D341Med (cell line): ENCODE data around the gene FAF2.
A peak's percentile ranks its signal among the peaks of the same experiment; 100 is the strongest.
"Not testable (repeated sequence)": the region's sequence is repeated elsewhere in the genome, so short reads cannot be mapped to it uniquely, and the experiment has no call there.

Source experiments
- DNase-seq: peaks from one replicate; pipeline ENCODE4 v3.0.0; 2012; ENCODE audit warnings: low spot score

FAF2 gene

DNA sequence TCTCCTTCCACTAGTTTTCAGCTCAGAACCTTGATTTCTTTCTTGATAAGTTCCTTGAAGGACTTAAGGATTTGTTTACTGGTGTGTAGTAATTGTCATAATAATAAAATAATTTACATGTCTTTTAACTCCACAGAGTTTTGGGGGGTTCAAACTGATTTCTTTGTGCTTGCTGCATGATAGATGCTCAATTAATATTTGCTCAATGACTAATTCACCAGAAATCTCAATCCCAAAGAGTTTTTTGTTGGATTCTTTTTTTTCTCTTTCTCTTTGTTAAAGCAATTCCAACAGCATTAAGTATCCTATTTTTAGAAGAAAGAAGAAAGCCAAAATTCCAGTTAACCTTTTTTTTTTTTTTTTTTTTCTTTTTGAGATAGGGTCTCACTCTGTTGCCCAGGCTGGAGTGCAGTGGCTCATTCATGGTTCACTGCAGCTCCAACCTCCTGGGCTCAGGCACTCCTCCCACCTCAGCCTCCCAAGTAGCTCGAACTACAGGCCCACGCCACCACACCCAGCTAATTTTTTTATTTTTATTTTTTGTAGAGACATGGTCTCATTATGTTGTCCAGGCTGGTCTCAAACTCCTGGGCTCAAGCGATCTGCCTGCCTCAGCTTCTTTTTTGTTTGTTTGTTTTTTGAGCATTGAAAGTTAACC, 10.8 kb downstream of the FAF2 start:
- no peak for DNase-seq

DNA sequence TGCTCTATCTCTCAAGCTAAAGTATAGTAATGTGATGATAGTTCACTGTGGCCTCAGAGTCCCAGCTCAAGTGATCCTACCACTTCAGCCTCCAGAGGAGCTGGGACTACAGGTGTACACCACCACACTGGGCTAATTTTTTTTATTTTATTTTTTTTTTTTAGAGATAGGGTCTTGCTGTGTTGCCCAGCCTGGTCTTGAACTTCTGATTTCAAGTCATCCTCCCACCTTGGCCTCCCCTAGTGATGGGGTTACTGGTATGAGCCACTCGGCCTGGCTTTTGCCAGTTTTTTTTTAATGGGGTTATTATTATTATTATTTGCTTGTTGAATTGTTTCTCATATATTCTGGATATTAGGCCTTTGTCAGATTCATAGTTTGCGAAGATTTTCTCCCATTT, 13.2 kb downstream of the FAF2 start:
- DNase-seq, result no peak

GRCh38 chr5:176463113-176463764, 15.1 kb downstream of the FAF2 start:
- DNase-seq, result no peak

DNA sequence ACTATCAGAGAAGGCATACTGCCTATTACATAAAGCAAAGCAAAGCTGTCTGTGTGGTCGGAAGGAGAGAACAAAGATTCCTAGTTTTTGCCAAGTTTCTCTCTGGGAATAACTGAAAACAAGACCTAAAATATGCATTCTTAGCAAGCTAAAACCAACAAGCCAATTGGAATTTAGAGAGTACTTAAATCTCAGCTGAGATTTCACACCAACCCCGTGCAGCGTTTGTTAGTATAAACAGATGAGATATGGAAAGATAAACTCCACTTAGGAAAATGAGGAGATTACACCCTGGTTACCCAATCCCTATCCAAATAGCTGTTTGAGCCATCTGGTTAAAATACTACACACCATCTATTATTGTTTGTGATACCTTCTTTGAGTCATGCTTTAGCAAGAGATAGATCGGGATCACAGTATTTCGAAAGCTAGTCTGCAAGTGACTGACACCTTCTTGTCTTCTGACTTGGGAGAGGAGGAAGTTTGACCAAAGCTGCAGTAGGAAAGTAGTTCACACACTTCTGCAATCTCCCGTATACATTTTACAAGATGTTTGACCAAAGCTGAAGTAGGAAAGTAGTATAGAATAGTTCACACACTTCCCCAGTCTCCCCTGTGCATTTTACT, 18.2 kb downstream of the FAF2 start:
- peak; percentile 64 for DNase-seq

DNA sequence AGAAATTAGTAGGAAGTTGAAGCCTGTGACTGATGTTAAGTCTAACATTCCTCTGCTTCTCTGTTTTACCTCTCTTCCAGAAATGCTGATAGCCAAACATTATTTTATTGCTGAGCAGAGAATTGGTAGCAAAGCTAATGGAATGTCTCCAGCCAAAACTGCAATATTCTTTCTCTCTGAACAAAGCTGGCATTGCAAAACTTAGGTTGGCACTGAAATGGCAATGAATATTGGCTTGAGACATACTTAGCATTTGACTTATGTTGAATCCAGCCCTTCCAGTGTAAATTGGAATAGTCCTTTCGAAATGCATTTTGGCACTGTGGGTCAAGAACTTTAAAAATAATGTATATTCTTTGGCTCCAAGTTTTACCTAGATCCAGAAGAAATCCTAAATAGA, 21.1 kb downstream of the FAF2 start:
- no peak for DNase-seq

- no peak for DNase-seq
Observed at GRCh38 chr5:176470539-176470938, 22.4 kb downstream of the FAF2 start.

- DNase-seq, result no peak
Observed at GRCh38 chr5:176471098-176471497, 22.9 kb downstream of the FAF2 start.

DNA sequence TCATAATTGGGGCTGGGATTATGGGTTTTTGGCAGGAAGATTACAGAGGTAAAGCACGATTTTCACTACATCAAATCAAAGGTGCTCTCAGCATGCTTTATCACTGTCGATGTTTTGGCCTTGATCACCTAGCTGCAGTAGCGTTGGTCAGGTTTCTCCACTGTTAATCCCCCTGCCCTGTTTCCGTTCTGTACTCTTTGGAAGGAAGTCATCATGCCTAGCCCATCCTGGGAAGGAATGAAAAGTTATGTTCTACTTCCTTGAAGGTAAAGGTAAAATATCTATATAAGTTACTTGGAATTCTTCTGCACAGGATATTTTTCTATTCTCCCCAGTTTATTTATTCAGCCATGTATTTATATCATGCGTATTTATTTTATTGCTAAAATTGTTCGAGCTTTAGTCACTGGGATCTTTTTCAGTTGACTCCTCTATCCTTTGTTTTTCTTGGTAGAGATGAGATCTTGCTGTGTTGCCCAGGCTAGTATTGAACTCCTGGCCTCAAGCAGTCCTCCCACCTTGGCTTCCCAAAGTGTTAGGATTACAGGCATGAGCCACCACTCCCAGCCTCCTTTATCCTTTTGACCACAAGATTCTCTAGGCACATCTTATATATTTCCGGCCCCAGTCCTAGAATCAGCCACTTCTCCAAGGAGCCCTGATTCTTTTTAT, 25.3 kb downstream of the FAF2 start:
- DNase-seq, result no peak

- no peak for DNase-seq
Observed at GRCh38 chr5:176474476-176474875, 26.3 kb downstream of the FAF2 start.

DNA sequence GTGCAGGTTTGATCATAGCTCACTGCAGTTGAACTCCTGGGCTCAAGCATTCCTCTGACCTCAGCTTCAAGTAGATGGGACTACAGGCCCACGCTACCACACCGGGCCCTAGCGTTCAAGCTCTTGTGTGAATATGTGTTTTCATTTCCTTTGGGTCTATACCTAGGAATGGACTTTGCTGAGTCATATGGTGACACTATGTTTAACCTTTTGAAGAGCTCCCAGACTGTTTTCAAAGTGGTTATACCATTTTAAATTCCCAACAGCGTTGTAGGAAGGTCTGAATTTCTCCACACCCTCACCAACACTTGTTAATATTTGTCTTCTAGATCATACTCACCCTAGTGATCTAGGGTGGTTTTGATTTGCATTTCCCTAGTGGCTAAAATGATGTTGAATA, 33.5 kb downstream of the FAF2 start:
- no peak for DNase-seq

DNA sequence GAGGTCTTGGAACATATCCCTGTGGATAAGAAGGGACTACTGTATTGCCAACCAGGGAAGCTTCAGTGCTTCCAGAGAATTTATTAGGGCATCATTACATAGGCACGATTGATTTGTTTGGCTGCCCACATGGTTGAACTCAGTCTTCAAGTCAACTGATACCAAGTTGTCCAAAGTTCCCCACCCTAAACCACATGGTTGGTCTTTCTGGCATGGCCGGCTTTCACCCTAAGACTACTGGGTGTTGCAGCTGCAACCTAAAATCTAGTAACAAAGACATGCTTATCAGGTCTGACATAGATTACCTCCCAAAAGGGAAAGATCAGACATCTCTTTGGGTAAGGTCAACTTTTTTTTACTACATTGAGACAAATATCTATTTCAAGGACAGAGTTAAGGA, 37.0 kb downstream of the FAF2 start:
- no peak for DNase-seq

DNA sequence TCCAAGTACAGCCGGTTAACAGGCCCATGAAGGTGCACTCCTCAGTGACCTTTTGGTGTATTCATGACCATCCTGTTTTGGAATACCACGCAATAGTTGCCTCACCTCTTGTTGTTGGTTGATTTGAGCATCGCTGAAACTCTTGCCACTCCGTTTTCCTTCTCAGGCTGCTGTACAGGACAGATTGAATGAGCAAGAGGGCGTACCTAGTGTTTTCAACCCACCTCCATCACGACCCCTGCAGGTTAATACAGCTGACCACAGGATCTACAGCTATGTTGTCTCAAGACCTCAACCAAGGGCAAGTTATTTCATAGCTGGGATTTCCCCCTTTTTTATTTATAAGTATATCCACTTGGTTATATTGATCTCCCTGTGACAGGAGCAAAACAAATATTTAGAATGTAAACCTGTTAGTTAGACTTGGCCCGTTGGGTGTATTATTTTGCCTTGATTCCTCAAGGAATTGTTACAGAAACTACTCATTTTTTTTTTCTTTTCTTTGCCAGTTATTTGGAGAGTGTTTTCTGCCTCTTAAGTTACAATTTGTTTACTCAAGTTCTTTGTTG, 38.1 kb downstream of the FAF2 start:
- no peak for DNase-seq

DNA sequence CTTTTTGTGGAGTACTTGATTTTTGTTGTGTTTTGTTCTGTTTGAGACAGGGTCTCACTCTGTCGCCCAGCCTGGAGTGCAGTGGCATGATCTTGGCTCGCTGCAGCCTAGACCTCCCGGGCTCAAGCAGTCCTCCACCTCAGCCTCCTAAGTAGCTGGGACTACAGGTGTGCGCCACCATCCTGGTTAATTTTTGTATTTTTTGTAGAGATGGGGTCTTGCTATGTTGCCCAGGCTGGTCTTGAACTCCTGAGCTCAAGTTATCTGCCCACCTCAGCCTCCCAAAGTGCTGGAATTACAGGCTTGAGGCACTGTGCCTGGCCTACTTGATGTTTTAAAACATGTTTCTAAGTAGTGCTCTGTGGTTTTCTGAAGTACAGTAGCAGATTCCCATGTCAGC, 39.0 kb downstream of the FAF2 start:
- not testable (repeated sequence) for DNase-seq

DNA sequence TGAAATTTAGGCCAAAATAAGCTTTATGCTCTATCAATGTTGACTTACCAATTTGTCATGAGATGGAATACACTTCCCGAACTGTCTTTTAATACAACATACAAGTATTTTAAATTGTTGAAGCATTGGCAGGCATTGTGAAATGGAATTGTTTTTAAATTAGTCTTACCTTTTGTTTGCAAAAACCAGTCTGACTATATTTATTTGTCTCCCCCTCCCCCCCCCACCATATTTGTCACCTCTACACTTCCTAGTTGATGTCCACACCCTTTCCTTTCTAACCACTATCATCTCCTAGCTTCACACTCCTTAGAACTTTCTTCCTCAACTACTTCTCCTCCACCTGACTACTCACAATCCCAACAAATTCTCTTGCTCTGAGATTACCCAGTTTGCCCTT, 40.9 kb downstream of the FAF2 start:
- DNase-seq, result no peak

GRCh38 chr5:176490301-176490700, 42.1 kb downstream of the FAF2 start:
- DNase-seq, result no peak

GRCh38 chr5:176491101-176491502, 42.9 kb downstream of the FAF2 start:
- no peak for DNase-seq

- DNase-seq, result no peak
Observed at GRCh38 chr5:176491901-176492300, 43.7 kb downstream of the FAF2 start.

DNA sequence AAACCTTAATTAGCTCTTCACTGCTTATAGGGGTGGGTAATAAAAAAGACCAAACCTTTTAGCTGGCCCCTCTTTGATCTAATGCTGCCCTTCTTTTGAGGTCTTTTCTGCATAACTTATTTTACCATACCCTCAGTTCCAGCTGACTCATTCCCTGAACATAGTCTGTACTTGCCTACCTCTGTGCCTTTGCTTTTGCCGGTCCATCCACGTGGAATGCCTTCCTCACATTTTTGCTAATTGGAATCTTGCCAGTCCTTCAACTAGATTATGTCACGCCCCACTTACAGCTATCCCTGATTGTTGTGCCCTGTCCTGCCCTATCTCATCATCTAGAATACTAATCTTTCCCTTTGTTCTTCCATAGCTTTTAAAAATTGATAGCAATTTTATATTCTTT, 44.2 kb downstream of the FAF2 start:
- no peak for DNase-seq

GRCh38 chr5:176497852-176498251, 49.7 kb downstream of the FAF2 start:
- DNase-seq, result no peak

- no peak for DNase-seq
Observed at GRCh38 chr5:176499273-176499672, 51.1 kb downstream of the FAF2 start.

DNA sequence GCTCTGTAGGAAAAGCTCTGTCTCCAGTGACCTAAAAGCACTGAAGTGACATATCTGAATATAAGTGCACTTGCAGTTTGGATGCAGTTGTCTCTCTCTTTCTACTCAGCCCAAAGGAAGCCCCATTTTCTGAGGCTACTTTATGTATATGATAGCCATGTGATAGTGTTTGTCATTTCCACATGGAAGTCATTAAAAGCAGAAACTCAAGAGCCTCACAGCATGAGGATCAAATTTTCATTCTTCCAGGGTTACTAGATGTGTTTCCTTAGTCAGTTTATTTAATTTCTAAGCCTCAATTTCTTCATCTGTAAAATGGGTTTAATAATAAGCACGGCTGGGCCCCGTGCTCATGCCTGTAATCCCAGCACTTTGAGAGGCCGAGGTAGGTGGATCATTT, 52.3 kb downstream of the FAF2 start:
- no peak for DNase-seq

DNA sequence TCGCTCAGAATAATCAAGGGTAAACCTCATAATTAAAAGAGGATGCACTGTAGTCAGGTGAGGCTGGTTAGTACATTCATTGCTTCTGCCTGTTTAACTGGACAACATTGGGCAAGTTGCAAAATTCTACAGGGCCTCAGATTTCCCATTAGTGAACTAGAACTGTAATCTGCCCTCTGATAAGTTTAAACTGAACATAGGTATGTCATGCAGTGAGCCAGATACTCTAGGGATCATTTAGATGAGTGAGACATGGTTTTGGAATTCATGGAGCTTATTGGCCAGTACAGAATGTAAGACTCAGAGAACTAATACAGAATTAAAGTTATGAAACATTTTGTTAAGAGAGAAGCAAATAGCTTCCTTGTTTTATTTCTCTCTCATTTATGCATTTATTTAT, 53.1 kb downstream of the FAF2 start:
- no peak for DNase-seq

DNA sequence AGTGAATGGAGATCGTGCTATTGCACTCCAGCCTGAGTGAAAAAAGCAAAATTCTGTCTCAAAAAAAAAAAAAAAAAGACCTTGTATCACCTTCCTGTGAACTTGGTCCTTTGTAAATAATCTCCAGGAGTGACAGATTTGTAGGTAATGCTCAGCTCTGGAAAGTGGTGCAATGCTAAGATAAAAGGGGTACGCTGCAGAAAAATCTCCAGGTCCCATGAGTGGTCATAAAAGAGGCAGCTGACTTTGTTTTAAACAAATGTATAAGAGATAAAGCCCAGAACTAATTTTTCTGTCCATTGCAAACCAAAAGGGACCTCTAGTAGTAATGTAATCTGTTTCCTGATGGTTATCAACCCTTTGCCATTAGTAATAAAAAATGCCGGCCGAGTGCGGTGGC, 55.3 kb downstream of the FAF2 start:
- no peak for DNase-seq
